Kidney epithelial cell (primary cell): Measurements from ENCODE around the gene PRRX2. TPM values are rescaled to one million over a fixed set of nuclear protein-coding genes. Genes with fewer than 3 reads are reported as not detected.

ENCODE experiments used
- DNase-seq: peaks from one replicate; pipeline ENCODE4 v3.0.0-alpha.2; 2010; ENCODE audit warnings: low read depth
- H3K27me3 ChIP-seq: 2 replicates; pipeline ENCODE4 v1.6.0; 2011; ENCODE audit warnings: low read length; ENCODE audit not compliant: control insufficient read depth, insufficient read depth
- H3K36me3 ChIP-seq: 2 replicates; pipeline ENCODE4 v1.5.1; 2011; ENCODE audit warnings: low read length; ENCODE audit not compliant: control insufficient read depth, insufficient read depth
- H3K4me3 ChIP-seq: 2 replicates; pipeline ENCODE4 v1.5.1; 2011; ENCODE audit warnings: low read depth, mild to moderate bottlenecking, control low read depth, low read length
- total RNA-seq: library from RNA; depleted of rRNA; stranded (reverse); fragments of >200 nt; gene quantifications from 2 replicates; pipeline ENCODE4 v1.2.3, GENCODE V29; 2015
- TF ChIP-seq, protein P1 (sequence below): IDR thresholded peaks from 2 replicates; pipeline ENCODE4 v1.5.1; 2011; ENCODE audit warnings: mild to moderate bottlenecking, moderate library complexity, low read length, control low read depth, inconsistent platforms; ENCODE audit not compliant: insufficient read depth, poor library complexity, severe bottlenecking

The PRRX2 gene
- total RNA-seq, 1 donor from 2014 or later = not detected

GRCh38 chr9:129624168-129624759 lies 41.2 kb upstream of the PRRX2 start:
- no peak for DNase-seq
- TF ChIP-seq, protein P1, sequence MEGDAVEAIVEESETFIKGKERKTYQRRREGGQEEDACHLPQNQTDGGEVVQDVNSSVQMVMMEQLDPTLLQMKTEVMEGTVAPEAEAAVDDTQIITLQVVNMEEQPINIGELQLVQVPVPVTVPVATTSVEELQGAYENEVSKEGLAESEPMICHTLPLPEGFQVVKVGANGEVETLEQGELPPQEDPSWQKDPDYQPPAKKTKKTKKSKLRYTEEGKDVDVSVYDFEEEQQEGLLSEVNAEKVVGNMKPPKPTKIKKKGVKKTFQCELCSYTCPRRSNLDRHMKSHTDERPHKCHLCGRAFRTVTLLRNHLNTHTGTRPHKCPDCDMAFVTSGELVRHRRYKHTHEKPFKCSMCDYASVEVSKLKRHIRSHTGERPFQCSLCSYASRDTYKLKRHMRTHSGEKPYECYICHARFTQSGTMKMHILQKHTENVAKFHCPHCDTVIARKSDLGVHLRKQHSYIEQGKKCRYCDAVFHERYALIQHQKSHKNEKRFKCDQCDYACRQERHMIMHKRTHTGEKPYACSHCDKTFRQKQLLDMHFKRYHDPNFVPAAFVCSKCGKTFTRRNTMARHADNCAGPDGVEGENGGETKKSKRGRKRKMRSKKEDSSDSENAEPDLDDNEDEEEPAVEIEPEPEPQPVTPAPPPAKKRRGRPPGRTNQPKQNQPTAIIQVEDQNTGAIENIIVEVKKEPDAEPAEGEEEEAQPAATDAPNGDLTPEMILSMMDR = peak; percentile 84
- Histone ChIP-seq H3K4me3 (no peak overlapping the region), H3K27me3 (no peaks in the 10 kb centered on the region), H3K36me3 (no peaks in the 10 kb centered on the region)

DNA sequence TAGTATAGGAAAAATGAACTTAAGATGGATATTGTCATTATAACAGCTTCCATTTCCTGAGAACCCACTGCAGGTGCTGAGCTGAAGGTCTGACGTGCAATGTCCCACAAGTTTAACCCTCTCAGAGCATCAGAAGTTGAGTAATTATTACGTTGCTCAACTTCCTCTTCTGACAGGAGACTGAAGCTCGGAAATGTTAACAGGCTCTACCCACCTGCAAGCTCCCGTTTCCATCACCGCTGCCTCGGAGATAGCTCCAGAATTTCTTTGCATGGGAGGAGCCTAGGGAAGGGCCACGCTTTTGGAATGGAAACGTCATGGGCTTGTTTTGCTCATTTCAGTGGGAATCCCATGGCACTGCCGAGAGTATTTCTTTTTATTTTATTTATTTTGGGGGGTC lies 40.5 kb upstream of the PRRX2 start:
- no peaks in the 10 kb centered on the region for H3K36me3 ChIP-seq
- DNase-seq = no peak
- H3K27me3 ChIP-seq = no peaks in the 10 kb centered on the region
- H3K4me3 ChIP-seq = no peak overlapping the region
- TF ChIP-seq, protein P1 = no peak

- Histone ChIP-seq H3K36me3 (no peaks in the 10 kb centered on the region), H3K27me3 (no peaks in the 10 kb centered on the region), H3K4me3 (peak within 1 kb of the TSS; percentile 80)
- TF ChIP-seq, protein P1 = no peak
- DNase-seq = no peak
Measured at GRCh38 chr9:129626079-129626624, 39.3 kb upstream of the PRRX2 start, which contains the start of gene NTMT1. TSS of gene NTMT1 (plus strand) at chr9:129626163. CDS start at chr9:129632704, 6,541 bp downstream.

- peak overlapping the region; percentile 80 for H3K4me3 ChIP-seq
- no peaks in the 10 kb centered on the region for H3K36me3 ChIP-seq
- no peak for DNase-seq
- H3K27me3 ChIP-seq = no peaks in the 10 kb centered on the region
- TF ChIP-seq, protein P1 = no peak
Measured at GRCh38 chr9:129626625-129627284, 38.7 kb upstream of the PRRX2 start.

- no peaks in the 10 kb centered on the region for H3K36me3 ChIP-seq
- H3K4me3 ChIP-seq = peak overlapping the region; percentile 80
- TF ChIP-seq, protein P1 = no peak
- no peak for DNase-seq
- no peaks in the 10 kb centered on the region for H3K27me3 ChIP-seq
Measured at GRCh38 chr9:129627556-129628440, 37.6 kb upstream of the PRRX2 start.
